Vagina (tissue), 2 donors: ENCODE data around the gene GLT8D1. TPM values are rescaled to one million over a fixed set of nuclear protein-coding genes. Genes with fewer than 3 reads are reported as not detected.
A peak's percentile ranks its signal among the peaks of the same experiment; 100 is the strongest.

Source experiments
- DNase-seq, 2 donors: peaks; one replicate each; pipeline ENCODE4 v3.0.0-alpha.2; 2017; ENCODE audit errors: extremely low spot score in 2 of 2
- H3K27ac ChIP-seq: fragments of 200-600 bp; sonication (generic); one replicate; pipeline ENCODE4 v1.5.1; 2019
- H3K27me3 ChIP-seq: fragments of 200-600 bp; sonication (generic); one replicate; pipeline ENCODE4 v1.5.1; 2019
- H3K36me3 ChIP-seq, 2 donors: fragments of 200-600 bp; sonication (generic); one replicate each; pipeline ENCODE4 v1.5.1; 2017 to 2019
- H3K4me1 ChIP-seq: fragments of 200-600 bp; sonication (generic); one replicate; pipeline ENCODE4 v1.5.1; 2019
- H3K4me3 ChIP-seq, 2 donors: fragments of 200-600 bp; sonication (generic); 1 replicate in 1 of 2; 2 replicates in 1 of 2; pipeline ENCODE4 v1.5.1; 2016 to 2019
- H3K9me3 ChIP-seq: fragments of 200-600 bp; sonication (generic); one replicate; pipeline ENCODE4 v1.5.1; 2019
- CTCF ChIP-seq, 3 experiments: fragments of 450-650 bp in 2 of 3; fragments of 200-600 bp in 1 of 3; sonication (generic) in 1 of 3; IDR thresholded peaks; one replicate each; pipeline ENCODE4 v1.5.1; 2017 to 2019; ENCODE audit warnings: antibody characterized with exemption in 3 of 3, mild to moderate bottlenecking in 2 of 3, moderate library complexity in 2 of 3
- POLR2A ChIP-seq, 2 donors: fragments of 450-650 bp; IDR thresholded peaks; one replicate each; pipeline ENCODE4 v1.6.1; 2017; ENCODE audit warnings: antibody characterized with exemption in 2 of 2, mild to moderate bottlenecking in 2 of 2, moderate library complexity in 2 of 2
- POLR2AphosphoS5 ChIP-seq, 2 donors: sonication (generic); formaldehyde crosslinking; IDR thresholded peaks; one replicate each; pipeline ENCODE4 v1.9.0; 2017; ENCODE audit warnings: antibody characterized with exemption in 2 of 2, mild to moderate bottlenecking in 2 of 2, low read depth in 1 of 2; ENCODE audit not compliant: insufficient read depth in 1 of 2
- intact Hi-C: fragments of 100-400 bp; cut with DNase I; formaldehyde crosslinking; loops from one replicate; pipeline ENCODE4 v1.15.1; 2023
- total RNA-seq: library from RNA; depleted of rRNA; stranded (reverse); fragments of >200 nt; gene quantifications from one replicate; pipeline ENCODE4 v1.2.3, GENCODE V29; 2016

The GLT8D1 gene
- total RNA-seq, 1 donor from 2014 or later = 29.7 TPM

GRCh38 chr3:52743152-52743551, 37.6 kb upstream of the GLT8D1 start:
- no peaks in the 10 kb centered on the region for H3K4me1 ChIP-seq
- H3K27ac ChIP-seq = no peak overlapping the region
- TF ChIP-seq POLR2AphosphoS5 (IDR thresholded peaks at IDR 0.05; ENCODE audit: insufficient read depth in 1 of 2, low read depth in 1 of 2) = no peak
- no peak for TF ChIP-seq CTCF (IDR thresholded peaks at IDR 0.05)
- no peak for TF ChIP-seq POLR2A (IDR thresholded peaks at IDR 0.05)
- no peak for DNase-seq
- peaks cover 0 to 83% of the 10 kb centered on the region in 2 donors for H3K36me3 ChIP-seq
- H3K4me3 ChIP-seq = no peak overlapping the region
- H3K27me3 ChIP-seq = no peaks in the 10 kb centered on the region
- intact Hi-C loops = loop anchor here (10.0 kb wide), 1 partner anchor 192 kb away; no protein-coding TSS in a partner anchor
- no peaks in the 10 kb centered on the region for H3K9me3 ChIP-seq

- H3K4me1 ChIP-seq = no peaks in the 10 kb centered on the region
- no peaks in the 10 kb centered on the region for H3K9me3 ChIP-seq
- TF ChIP-seq CTCF (IDR thresholded peaks at IDR 0.05) (peak in 2 of 3 experiments; percentile 23 to 37), POLR2AphosphoS5 (IDR thresholded peaks at IDR 0.05; ENCODE audit: insufficient read depth in 1 of 2, low read depth in 1 of 2) (no peak)
- peaks cover 0 to 88% of the 10 kb centered on the region in 2 donors for H3K36me3 ChIP-seq
- H3K27ac ChIP-seq = no peak overlapping the region
- no peak for DNase-seq
- H3K4me3 ChIP-seq = no peak overlapping the region
- intact Hi-C loops = loop anchor here (10.0 kb wide), 1 partner anchor 192 kb away; no protein-coding TSS in a partner anchor
- H3K27me3 ChIP-seq = no peaks in the 10 kb centered on the region
Measured at GRCh38 chr3:52742418-52743041, 36.9 kb upstream of the GLT8D1 start.

- intact Hi-C loops = loop anchor here (10.0 kb wide), 1 partner anchor 195 kb away; no protein-coding TSS in a partner anchor
- Histone ChIP-seq H3K36me3 (peaks cover 0 to 77% of the 10 kb centered on the region in 2 donors), H3K27me3 (no peaks in the 10 kb centered on the region)
Measured at GRCh38 chr3:52739730-52740129, 34.1 kb upstream of the GLT8D1 start.

GRCh38 chr3:52733256-52733891, 27.8 kb upstream of the GLT8D1 start:
- no peak overlapping the region for H3K4me3 ChIP-seq
- H3K27me3 ChIP-seq = no peaks in the 10 kb centered on the region
- intact Hi-C loops = no loop called here
- H3K36me3 ChIP-seq = peaks cover 0 to 52% of the 10 kb centered on the region in 2 donors
- H3K9me3 ChIP-seq = peaks cover 5% of the 10 kb centered on the region
- no peaks in the 10 kb centered on the region for H3K4me1 ChIP-seq
- no peak for DNase-seq
- TF ChIP-seq CTCF (IDR thresholded peaks at IDR 0.05) (no peak), POLR2AphosphoS5 (IDR thresholded peaks at IDR 0.05; ENCODE audit: insufficient read depth in 1 of 2, low read depth in 1 of 2) (no peak), POLR2A (IDR thresholded peaks at IDR 0.05) (no peak)
- no peak overlapping the region for H3K27ac ChIP-seq

More at GRCh38 chr3:52739730-52740129, 34.1 kb upstream of the GLT8D1 start:
- TF ChIP-seq CTCF (IDR thresholded peaks at IDR 0.05) (no peak), POLR2AphosphoS5 (IDR thresholded peaks at IDR 0.05; ENCODE audit: insufficient read depth in 1 of 2, low read depth in 1 of 2) (no peak), POLR2A (IDR thresholded peaks at IDR 0.05) (no peak)
- Histone ChIP-seq H3K4me1 (no peaks in the 10 kb centered on the region), H3K9me3 (no peaks in the 10 kb centered on the region), H3K27ac (no peak overlapping the region), H3K4me3 (no peak overlapping the region)
- DNase-seq = no peak

GRCh38 chr3:52731590-52731989, 26.0 kb upstream of the GLT8D1 start:
- no peak for DNase-seq
- intact Hi-C loops = no loop called here
- Histone ChIP-seq H3K27ac (no peak overlapping the region), H3K4me1 (no peaks in the 10 kb centered on the region), H3K9me3 (peaks cover 5% of the 10 kb centered on the region), H3K36me3 (peaks cover 0 to 39% of the 10 kb centered on the region in 2 donors), H3K4me3 (no peak overlapping the region), H3K27me3 (no peaks in the 10 kb centered on the region)
- TF ChIP-seq POLR2AphosphoS5 (IDR thresholded peaks at IDR 0.05; ENCODE audit: insufficient read depth in 1 of 2, low read depth in 1 of 2) = no peak
- TF ChIP-seq CTCF (IDR thresholded peaks at IDR 0.05) = no peak
- TF ChIP-seq POLR2A (IDR thresholded peaks at IDR 0.05) = no peak
